GM21786 (cell line): ENCODE results near the gene NRL.
A peak's percentile ranks its signal among the peaks of the same experiment; 100 is the strongest.

Experiments used
- ATAC-seq: cut with Tn5 transposase; IDR thresholded peaks from one replicate; pipeline ENCODE4 v1.9.1; 2021; ENCODE audit not compliant: unreplicated experiment

The NRL gene

DNA sequence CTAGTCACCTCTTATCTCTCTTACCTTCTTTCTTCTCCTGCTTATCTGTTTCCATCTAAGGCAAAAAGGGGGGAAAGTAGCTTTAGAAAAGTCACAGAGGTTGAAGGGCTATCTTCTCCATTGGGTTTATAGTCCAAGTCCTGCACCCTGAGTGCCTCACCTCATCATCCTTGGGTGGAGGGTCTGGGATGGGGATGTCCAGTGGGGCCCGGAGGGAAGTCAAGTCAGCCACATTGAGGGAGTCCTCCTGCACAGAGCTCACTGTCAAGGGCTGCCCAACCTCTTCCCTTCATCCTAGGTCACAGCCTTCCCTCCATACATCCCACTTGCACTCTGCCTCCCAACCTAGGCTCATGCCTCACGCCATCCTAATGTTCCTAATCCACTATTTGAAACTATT lies 30.5 kb upstream of the NRL start:
- ATAC-seq = no peak

DNA sequence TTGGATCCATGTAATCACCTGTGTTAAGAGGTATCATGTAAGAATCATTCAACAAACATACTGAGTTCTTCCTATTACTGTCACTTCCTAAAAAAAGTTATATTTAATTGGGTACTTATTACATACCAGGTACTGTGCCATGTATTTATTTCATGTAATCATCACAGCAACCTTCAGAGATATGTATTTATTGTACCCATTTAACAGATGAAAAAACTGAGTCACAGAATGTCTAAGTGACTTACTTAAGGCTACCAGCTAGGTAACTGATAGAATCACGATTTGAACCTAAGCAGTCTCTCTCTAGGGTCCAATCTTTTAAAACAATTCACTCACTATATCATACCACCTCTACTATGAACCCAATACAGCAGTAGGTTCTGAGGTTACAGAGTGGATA lies 29.7 kb upstream of the NRL start:
- ATAC-seq = no peak

DNA sequence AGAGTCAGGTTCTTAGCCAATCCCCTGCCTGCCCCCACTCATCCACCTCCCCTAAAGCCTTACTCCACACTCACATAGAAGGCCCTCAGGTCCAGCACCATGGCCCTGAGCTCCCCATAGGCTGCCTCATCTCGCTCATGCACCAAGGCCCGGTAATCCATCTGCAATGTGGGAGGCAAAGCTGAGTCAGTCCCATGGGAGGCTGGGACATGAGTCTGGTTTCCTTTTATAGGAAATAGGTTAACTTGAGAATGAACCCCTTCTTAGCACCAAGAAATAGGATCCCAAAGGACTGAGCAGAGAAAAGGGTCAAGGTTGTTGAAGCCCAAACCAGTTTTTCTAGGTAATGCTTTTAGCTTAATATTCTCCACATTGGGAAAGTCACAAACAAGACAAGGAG lies 28.8 kb upstream of the NRL start:
- no peak for ATAC-seq

DNA sequence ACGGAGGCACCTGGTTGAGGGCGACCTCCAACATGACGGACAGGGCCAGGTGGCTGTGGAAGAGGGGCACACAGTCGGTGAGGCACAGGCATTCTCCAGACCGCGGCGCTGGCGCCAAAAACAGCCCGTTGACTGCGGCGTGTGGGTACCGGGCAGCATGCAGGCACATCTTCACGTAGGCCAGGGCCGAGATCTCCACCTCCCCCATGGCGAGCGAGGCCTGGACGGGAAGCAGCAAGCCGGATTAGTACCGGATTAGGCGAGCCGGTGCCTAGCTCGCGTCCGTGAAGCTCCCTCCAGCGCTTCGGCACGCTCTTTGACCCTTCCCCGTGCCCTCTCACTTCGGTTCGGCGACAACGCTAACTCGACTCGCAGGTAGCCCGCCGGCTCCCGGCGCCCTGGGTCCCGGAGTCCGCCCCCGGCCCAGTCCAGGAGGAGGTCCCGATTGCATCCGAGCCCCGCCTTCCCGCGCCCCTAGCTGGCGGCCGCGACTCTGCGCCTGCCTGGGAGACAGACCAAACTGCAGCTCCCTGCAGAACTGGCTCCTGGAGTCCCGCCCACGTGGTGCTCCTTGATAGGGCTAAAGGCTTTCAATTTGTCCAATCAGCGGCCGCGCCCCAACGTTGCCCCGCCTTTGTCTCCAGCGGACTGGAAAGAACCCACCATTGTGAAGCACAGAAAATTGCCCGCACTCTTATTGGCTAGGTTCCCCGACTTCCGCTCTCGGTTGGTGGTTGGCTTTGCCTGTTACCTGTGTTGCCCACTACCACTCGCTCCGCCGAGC lies 26.5 kb upstream of the NRL start, which contains the start of gene EMC9:
Gene EMC9, minus strand, starts transcription at position 495 of the 784 bp plus-strand sequence. Its CDS starts 287 bp downstream, at position 208.
- peak; percentile 89 for ATAC-seq

DNA sequence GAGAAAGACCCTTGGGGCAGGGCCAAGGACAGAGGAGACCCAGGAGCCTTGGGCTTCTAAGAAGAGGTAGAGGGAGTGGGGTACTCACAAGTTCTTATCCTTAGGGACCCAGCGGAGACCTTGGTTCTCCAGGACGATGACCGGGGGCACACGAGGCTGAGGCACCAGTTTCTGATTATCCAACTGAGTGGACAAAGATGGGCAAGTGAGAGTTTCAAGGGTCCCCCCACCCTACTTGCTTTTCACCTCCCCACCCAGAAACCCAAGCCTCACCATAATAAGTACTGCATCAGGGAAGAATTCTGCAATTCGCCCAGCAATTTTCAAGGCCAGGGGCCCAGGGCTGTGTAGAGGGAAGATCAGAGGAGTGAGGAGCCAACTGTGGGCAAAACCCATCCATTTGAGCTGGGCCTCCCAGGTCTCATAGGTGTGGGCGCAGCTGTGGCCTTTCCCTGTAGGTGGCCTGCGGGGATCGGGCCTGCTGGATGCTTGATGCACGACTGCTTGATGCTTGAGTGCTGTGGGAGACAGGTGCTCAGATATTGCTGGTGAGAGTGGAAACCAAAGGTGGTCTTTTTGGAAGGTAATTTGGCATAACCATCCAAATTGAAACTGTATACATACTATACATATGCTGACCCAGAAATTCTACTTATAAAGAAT lies 24.7 kb upstream of the NRL start:
- ATAC-seq = no peak

DNA sequence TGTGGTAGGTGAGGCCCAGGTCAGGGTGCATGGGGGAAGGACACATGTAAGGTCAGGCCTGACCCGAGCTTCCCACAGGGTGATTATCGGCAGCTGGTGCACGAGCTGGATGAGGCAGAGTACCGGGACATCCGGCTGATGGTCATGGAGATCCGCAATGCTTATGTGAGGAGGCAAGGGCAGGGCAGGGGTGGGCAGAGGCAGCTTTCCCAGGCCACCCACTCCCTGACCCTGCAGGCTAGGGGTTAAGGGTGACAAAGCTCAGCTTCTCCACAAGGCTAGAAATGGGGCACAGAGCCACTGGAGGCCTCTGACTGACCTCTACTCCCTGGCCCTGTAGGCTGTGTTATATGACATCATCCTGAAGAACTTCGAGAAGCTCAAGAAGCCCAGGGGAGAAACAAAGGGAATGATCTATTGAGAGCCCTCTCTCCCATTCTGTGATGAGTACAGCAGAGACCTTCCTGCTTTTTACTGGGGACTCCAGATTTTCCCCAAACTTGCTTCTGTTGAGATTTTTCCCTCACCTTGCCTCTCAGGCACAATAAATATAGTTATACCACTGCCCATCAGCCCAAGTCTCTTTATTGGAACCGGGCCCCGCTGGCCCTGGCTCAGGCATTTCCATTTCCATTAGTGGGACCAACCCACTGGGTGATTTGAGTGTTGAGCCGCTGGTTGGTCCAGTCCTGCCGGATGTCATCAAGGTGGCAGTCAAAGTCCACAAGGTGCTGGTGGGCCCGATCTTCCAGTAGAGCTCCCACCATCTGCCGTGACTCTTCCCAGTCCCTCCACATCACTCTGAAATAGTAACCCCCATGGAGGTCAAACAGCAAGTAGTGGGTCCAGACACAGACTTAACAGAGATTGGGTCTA lies 23.9 kb upstream of the NRL start:
- no peak for ATAC-seq

DNA sequence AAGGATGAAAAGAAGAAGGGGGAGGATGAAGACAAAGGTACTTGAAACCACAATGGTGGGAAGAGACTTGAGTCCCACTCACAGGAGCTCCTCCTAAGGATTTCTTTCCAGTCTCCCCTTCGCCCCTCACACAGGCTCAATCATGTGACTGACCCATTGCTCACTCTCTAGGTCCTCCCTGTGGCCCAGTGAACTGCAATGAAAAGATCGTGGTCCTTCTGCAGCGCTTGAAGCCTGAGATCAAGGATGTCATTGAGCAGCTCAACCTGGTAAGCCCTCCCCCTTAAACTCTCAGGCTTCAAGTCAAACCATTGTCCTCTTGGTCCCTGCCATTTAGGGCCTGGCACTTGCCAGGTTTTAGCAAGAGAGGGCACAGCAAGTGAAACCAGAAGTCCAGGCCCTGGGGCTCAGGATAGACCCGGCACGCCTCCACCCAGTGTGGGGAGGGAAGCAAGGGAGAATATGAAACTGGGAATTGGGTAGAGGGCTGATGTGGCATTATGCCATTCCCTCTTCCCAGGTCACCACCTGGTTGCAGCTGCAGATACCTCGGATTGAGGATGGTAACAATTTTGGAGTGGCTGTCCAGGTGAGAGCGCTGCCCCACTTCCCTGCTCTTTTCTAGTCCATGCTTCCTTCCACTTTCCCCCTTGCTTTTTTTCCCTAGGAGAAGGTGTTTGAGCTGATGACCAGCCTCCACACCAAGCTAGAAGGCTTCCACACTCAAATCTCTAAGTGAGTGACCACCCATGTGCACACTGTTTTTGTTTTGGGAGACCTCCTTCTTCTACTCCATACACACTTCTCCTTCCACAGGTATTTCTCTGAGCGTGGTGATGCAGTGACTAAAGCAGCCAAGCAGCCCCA lies 23.0 kb upstream of the NRL start:
- ATAC-seq = no peak

DNA sequence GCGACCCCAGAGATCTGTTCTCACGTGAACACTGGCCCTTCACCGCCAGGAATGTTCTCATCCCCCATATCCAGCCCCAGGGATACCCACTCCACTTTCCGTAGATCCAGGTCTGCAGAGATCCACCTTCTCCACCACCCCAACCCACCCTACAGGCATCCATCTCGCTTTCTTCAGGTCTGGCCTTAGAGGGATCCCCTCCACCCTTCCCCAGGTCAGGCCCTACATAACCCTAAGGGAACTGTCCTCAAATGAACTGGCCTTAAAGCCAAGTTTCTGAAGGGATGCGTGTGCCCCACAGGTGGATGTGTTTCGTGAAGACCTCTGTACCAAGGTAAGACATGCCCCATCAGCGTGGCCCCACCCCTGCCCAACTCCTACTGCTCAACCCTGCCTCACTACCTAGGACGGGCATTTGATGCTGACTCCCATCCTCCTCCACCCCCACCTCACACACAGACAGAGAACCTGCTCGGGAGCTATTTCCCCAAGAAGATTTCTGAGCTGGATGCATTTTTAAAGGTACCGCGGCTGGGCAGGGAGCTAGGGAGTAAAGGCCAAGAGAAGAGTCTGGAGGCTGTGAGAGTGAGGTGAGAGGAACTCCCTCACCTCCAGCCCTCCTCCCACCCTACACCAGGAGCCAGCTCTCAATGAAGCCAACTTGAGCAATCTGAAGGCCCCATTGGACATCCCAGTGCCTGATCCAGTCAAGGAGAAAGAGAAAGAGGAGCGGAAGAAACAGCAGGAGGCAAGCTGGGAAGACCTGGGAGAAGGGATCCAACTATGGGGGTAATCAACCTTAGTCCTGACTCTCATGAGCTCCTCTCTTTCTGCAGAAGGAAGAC lies 22.2 kb upstream of the NRL start:
- ATAC-seq = no peak

DNA sequence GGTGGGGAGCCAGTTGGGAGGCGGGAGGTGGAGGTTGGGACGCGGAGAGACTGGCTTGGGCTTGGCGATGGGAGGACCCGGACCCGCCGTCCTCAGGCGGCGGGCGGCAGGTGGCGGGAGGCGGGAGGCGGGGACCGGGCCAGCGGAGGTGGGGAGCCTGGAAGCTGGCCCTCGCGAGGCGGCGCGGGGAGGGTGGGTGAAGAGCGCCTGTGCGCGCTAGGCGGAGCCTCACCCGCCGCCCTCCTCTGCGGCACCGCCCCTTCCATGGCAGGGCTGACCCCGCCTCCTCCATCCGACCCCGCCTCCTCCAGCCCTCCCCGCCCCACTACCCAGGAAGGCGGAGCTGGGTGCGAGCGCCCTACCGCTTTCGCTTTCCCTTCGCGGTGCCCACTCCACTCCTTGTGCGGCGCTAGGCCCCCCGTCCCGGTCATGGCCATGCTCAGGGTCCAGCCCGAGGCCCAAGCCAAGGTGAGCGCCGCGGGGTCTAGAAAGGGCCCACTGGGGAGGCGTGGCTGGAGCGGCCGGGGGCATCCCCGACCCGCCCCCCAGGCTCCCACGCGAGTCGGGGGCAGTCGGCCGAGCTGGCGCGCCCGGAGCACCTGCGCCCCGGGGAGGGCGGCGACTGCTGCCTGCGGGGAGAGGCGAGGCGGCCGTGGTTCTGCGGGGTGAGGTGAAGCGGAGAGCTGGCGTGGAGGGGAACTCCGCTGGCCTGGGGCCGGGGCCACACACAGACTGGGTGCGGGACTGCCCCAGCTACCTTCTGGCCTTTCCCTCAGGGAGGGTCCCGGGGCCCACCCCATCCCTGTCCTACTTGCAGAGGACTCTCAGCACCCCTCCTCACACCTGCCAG lies 21.3 kb upstream of the NRL start, which contains the start of gene PSME1:
Gene PSME1, plus strand, starts transcription at position 361 of the 850 bp plus-strand sequence. Its CDS starts 69 bp downstream, at position 430.
- peak; percentile 79 for ATAC-seq

DNA sequence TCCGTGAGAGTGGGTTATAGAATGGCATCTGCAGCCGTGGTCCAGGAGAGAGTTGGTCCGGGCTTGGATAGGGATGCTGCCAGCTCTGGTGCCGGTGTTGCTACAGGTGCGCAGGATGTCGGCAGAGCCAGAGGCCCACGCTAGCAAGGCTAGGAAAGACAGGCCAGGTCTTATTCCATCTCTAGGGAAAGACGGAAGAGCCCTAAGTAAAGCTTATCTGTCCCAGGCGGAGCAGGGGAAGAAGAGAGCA lies 20.8 kb upstream of the NRL start:
- no peak for ATAC-seq

DNA sequence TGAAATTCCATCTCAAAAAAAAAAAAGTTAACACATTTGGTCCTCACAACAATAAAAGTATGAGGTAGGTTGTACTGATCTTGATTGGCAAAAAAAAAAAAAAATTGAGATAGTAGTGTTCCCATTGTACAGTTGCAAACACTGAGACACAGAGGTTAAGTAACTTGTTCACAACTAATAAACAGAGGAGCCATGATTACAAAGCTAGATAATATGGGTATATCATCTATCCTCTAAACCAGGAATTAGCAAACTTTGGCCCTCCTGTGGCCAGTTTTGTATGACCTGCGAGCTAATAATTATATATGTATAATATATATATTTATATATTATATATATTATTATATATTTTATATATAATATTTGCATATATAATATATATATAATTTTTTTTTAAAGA lies 19.0 kb upstream of the NRL start:
- ATAC-seq = no peak

DNA sequence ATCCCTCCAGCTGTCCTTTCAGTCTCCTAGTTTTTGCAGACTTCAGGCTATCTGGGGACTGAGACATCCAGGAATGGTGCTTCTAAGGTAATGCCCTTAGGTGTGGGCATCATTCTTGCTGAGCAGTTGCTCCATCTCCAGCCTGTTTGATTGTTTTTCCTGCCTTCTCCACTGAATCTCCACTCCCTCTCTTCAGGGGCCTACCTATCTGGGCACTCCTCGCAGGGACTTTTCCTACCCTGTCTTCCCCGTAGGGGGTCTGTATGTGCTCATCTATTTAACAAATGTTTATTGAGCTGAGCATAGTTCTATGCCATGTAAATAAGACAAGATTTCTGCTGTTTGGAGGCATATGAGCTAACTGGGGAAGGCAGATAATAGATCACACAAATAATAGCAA lies 18.2 kb upstream of the NRL start:
- no peak for ATAC-seq

DNA sequence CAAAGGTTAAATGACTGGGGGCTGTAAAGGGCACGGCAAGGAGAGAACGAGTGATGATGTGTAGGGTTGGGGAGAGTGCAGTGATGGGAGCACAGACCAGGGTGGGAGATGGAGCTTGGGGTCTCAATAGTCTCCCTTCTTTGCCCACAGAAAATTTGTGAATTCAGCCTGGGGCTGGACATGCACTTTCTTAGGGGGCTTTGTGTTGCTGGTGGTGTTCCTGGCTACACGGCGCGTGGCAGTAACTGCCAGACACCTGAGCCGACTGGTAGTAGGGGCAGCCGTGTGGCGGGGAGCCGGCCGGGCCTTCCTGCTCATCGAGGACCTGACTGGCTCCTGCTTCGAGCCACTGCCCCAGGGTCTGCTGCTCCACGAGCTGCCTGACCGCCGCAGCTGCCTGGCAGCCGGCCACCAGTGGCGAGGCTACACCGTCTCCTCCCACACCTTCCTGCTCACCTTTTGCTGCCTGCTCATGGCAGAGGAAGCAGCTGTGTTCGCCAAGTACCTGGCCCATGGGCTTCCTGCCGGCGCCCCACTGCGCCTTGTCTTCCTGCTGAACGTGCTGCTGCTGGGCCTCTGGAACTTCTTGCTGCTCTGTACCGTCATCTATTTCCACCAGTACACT lies 17.4 kb upstream of the NRL start:
- ATAC-seq = no peak

DNA sequence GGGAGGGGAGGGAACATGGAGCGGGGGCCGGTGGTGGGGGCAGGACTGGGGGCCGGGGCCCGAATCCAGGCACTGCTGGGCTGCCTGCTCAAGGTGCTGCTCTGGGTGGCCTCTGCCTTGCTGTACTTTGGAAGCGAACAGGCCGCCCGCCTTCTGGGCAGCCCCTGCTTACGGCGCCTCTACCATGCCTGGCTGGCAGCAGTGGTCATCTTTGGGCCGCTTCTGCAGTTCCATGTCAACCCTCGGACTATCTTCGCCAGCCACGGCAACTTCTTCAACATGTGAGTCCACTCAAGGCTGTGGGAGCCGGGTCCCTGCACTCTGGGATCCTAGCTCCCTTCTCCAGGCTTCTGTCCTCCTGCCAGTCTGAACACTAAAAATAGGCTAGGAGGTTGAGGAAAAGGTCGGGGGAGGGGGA lies 16.8 kb upstream of the NRL start:
- ATAC-seq = no peak

DNA sequence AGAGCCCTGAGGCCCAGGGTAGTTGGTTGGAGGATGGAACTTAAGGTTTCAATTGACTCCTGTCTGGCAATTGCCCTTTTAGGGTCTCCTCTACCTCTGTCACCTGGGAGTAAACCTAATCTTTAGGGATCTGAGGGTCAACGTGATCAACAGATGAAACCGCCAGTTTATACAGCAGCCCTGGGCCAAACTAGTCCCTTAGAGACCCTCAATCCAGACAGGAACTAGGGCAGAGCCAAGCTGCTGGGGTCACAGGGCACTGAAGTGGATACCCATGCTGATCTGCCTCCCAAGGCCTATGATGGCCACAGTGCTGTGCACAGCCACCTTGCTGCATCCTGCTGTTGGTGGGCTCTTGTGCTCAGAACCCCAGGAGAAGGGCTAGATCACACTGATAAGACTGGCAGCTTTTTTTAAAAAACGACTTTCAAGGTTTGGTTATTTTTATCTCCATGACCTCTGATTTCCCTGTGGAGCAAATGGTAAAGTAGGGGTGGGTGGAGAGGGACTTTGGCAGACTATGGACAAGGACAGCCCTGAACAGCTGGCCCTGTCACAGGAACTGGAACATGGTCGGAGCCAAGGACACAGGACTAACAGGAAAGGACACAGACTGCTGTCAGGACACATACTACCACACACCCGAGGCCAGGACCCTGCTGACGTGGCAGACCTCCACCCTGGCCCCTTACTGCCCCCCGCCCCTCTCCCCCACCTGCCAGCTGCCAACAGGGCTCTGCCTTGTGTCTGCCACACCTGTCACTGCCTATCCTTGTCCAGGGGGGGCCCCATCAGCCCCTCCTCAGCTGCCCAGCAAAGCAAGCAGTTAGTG lies 16.2 kb upstream of the NRL start:
- ATAC-seq = no peak

DNA sequence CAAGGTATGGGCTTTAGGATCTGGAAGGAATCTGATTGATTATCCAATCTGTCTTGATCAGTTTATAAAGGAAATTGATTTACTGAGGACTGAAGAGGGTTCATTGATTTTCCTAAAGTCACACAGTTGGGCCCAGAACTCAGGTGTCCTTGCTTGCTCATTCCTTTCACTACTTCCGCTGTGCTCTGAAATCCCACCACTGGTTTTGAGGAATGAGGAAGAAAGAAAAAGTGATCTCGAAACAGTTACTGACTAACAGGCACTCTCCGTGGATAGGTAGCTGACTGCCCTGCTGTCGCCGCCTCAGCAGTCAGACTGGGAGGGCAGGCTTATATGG lies 15.6 kb upstream of the NRL start, which contains the start of gene FITM1:
Gene FITM1, plus strand, starts transcription at position 280 of the 337 bp plus-strand sequence. CDS start 905 bp downstream, outside the sequence.
- no peak for ATAC-seq

DNA sequence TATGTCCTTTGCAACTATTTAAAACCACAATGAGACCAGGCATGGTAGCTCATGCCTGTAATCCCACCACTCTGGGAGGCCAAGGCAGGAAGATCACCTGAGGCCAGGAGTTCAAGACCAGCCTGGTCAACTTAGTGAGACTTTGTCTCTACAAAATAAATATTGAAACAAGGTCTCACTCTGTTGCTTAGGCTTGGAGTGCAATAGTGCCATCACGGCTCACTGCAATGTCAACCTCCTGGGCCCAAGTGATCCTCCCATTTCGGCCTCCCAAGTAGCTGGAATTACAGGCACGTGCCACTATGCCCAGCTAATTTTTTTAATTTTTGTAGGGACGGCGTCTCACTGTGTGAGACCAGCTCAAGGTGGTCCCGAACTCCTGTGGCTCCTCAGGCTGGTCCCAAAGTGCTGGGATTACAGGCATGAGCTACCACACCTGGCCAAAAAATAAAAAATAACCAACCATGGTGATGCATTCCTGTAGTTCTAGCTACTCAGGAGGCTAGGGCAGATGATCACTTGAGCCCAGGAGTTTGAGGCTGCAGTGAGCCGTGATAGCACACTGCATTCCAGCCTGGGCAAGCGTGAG lies 14.8 kb upstream of the NRL start:
- ATAC-seq = no peak
